HEK293 (cell line): ENCODE data around the gene SAPCD1.
A peak's percentile ranks its signal among the peaks of the same experiment; 100 is the strongest.

Source experiments
- GLIS1 ChIP-seq: fragments of 450-650 bp; formaldehyde crosslinking; IDR thresholded peaks from 2 replicates; pipeline ENCODE4 v1.5.1; 2016; ENCODE audit warnings: missing biosample characterization, missing genetic modification characterization
- HIC1 ChIP-seq: fragments of 450-650 bp; formaldehyde crosslinking; IDR thresholded peaks from 2 replicates; pipeline ENCODE4 v1.5.1; 2016; ENCODE audit warnings: missing biosample characterization, missing genetic modification characterization
- MYNN ChIP-seq: fragments of 450-650 bp; formaldehyde crosslinking; IDR thresholded peaks from 2 replicates; pipeline ENCODE4 v1.5.1; 2016; ENCODE audit warnings: missing biosample characterization, missing genetic modification characterization, borderline replicate concordance
- OSR2 ChIP-seq: fragments of 450-650 bp; formaldehyde crosslinking; IDR thresholded peaks from 2 replicates; pipeline ENCODE4 v1.5.1; 2016; ENCODE audit warnings: missing biosample characterization, missing genetic modification characterization
- REPIN1 ChIP-seq: fragments of 450-650 bp; formaldehyde crosslinking; IDR thresholded peaks from 2 replicates; pipeline ENCODE4 v1.5.1; 2017; ENCODE audit warnings: missing biosample characterization, missing genetic modification characterization, low read depth
- SALL2 ChIP-seq: fragments of 450-650 bp; formaldehyde crosslinking; IDR thresholded peaks from 2 replicates; pipeline ENCODE4 v1.5.0; 2017; ENCODE audit warnings: missing biosample characterization, mild to moderate bottlenecking, missing genetic modification characterization, borderline replicate concordance
- SP2 ChIP-seq: fragments of 450-650 bp; formaldehyde crosslinking; IDR thresholded peaks from 2 replicates; pipeline ENCODE4 v1.5.1; 2016; ENCODE audit warnings: missing biosample characterization, missing genetic modification characterization
- ZBTB6 ChIP-seq: fragments of 450-650 bp; formaldehyde crosslinking; IDR thresholded peaks from 2 replicates; pipeline ENCODE4 v1.5.1; 2017; ENCODE audit warnings: missing biosample characterization, missing genetic modification characterization
- ZFP37 ChIP-seq: fragments of 450-650 bp; formaldehyde crosslinking; IDR thresholded peaks from 2 replicates; pipeline ENCODE4 v1.5.1; 2016; ENCODE audit warnings: missing biosample characterization, missing genetic modification characterization
- ZNF112 ChIP-seq: fragments of 450-650 bp; formaldehyde crosslinking; IDR thresholded peaks from 2 replicates; pipeline ENCODE4 v1.5.0; 2017; ENCODE audit warnings: missing biosample characterization, missing genetic modification characterization
- ZNF16 ChIP-seq: fragments of 450-650 bp; formaldehyde crosslinking; IDR thresholded peaks from 2 replicates; pipeline ENCODE4 v1.5.1; 2016; ENCODE audit warnings: low read depth, missing biosample characterization, missing genetic modification characterization
- ZNF174 ChIP-seq: fragments of 450-650 bp; formaldehyde crosslinking; IDR thresholded peaks from 2 replicates; pipeline ENCODE4 v1.5.0; 2017; ENCODE audit warnings: missing biosample characterization, mild to moderate bottlenecking, missing genetic modification characterization
- ZNF248 ChIP-seq: fragments of 450-650 bp; formaldehyde crosslinking; IDR thresholded peaks from 2 replicates; pipeline ENCODE4 v1.5.1; 2017; ENCODE audit warnings: missing biosample characterization, missing genetic modification characterization
- ZNF302 ChIP-seq: fragments of 450-650 bp; formaldehyde crosslinking; IDR thresholded peaks from 2 replicates; pipeline ENCODE4 v1.5.1; 2016; ENCODE audit warnings: missing biosample characterization, missing genetic modification characterization, low read depth
- ZNF324 ChIP-seq: fragments of 450-650 bp; formaldehyde crosslinking; IDR thresholded peaks from 2 replicates; pipeline ENCODE4 v1.5.1; 2016; ENCODE audit warnings: missing biosample characterization, missing genetic modification characterization
- ZNF350 ChIP-seq: fragments of 450-650 bp; formaldehyde crosslinking; IDR thresholded peaks from 2 replicates; pipeline ENCODE4 v1.5.0; 2017; ENCODE audit warnings: missing biosample characterization, mild to moderate bottlenecking, missing genetic modification characterization
- ZNF366 ChIP-seq: fragments of 450-650 bp; formaldehyde crosslinking; conservative IDR thresholded peaks from 2 replicates; pipeline ENCODE4 v1.5.1; 2016; ENCODE audit warnings: missing biosample characterization, missing genetic modification characterization
- ZNF37A ChIP-seq: fragments of 450-650 bp; IDR thresholded peaks from 2 replicates; pipeline ENCODE4 v1.5.1; 2018; ENCODE audit warnings: missing biosample characterization, missing genetic modification characterization
- ZNF48 ChIP-seq: fragments of 450-650 bp; formaldehyde crosslinking; IDR thresholded peaks from 2 replicates; pipeline ENCODE4 v1.5.1; 2016; ENCODE audit warnings: missing biosample characterization, missing genetic modification characterization
- ZNF549 ChIP-seq: fragments of 450-650 bp; IDR thresholded peaks from 2 replicates; pipeline ENCODE4 v1.5.1; 2018; ENCODE audit warnings: missing biosample characterization, missing genetic modification characterization, mild to moderate bottlenecking, inconsistent platforms, moderate library complexity
- ZNF560 ChIP-seq: fragments of 450-650 bp; formaldehyde crosslinking; IDR thresholded peaks from 2 replicates; pipeline ENCODE4 v1.5.1; 2017; ENCODE audit warnings: missing biosample characterization, missing genetic modification characterization, borderline replicate concordance
- ZNF585B ChIP-seq: fragments of 450-650 bp; formaldehyde crosslinking; IDR thresholded peaks from 2 replicates; pipeline ENCODE4 v1.5.1; 2016; ENCODE audit warnings: missing biosample characterization, missing genetic modification characterization
- ZNF660 ChIP-seq: fragments of 450-650 bp; IDR thresholded peaks from 2 replicates; pipeline ENCODE4 v1.5.1; 2018; ENCODE audit warnings: missing biosample characterization, mild to moderate bottlenecking, missing genetic modification characterization
- ZNF701 ChIP-seq: fragments of 450-650 bp; formaldehyde crosslinking; IDR thresholded peaks from 2 replicates; pipeline ENCODE4 v1.5.1; 2016; ENCODE audit warnings: missing biosample characterization, missing genetic modification characterization
- ZNF830 ChIP-seq: fragments of 450-650 bp; IDR thresholded peaks from 2 replicates; pipeline ENCODE4 v1.5.0; 2018; ENCODE audit warnings: missing biosample characterization, missing genetic modification characterization, low read depth, mild to moderate bottlenecking, moderate library complexity
- ZNF837 ChIP-seq: fragments of 450-650 bp; formaldehyde crosslinking; IDR thresholded peaks from 2 replicates; pipeline ENCODE4 v1.5.1; 2016; ENCODE audit warnings: missing biosample characterization, missing genetic modification characterization
- ZNF843 ChIP-seq: fragments of 450-650 bp; formaldehyde crosslinking; IDR thresholded peaks from 2 replicates; pipeline ENCODE4 v1.5.1; 2016; ENCODE audit warnings: missing biosample characterization, missing genetic modification characterization
- ZSCAN16 ChIP-seq: fragments of 450-650 bp; formaldehyde crosslinking; IDR thresholded peaks from 2 replicates; pipeline ENCODE4 v1.5.1; 2016; ENCODE audit warnings: missing biosample characterization, missing genetic modification characterization
- TF ChIP-seq, protein P1 (sequence below): fragments of 450-650 bp; IDR thresholded peaks from 2 replicates; pipeline ENCODE4 v1.5.1; 2018; ENCODE audit warnings: missing biosample characterization, missing genetic modification characterization
- TF ChIP-seq, protein P2 (sequence below): fragments of 450-650 bp; formaldehyde crosslinking; IDR thresholded peaks from 2 replicates; pipeline ENCODE4 v1.5.1; 2016; ENCODE audit warnings: missing biosample characterization, missing genetic modification characterization
- TF ChIP-seq, protein P3 (sequence below): fragments of 450-650 bp; formaldehyde crosslinking; IDR thresholded peaks from 2 replicates; pipeline ENCODE4 v1.5.0; 2017; ENCODE audit warnings: missing biosample characterization, missing genetic modification characterization, borderline replicate concordance

Gene SAPCD1

GRCh38 chr6:31739639-31740396 lies 22.6 kb upstream of the SAPCD1 start, which contains the start of gene MSH5 (continued):
- no peak for TF ChIP-seq REPIN1 (tag by site-specific recombination)
- TF ChIP-seq GLIS1 (tag by site-specific recombination), result peak; percentile 75
- no peak for TF ChIP-seq ZNF48 (tag by site-specific recombination)
- no peak for TF ChIP-seq ZNF112 (tag by site-specific recombination)
- TF ChIP-seq ZSCAN16 (tag by site-specific recombination), result no peak
- no peak for TF ChIP-seq OSR2 (tag by site-specific recombination)
- no peak for TF ChIP-seq ZNF350
- TF ChIP-seq ZNF366 (tag by site-specific recombination), result peak; percentile 30; the same call in 1 of the 2 replicates
- no peak for TF ChIP-seq ZNF174 (tag by site-specific recombination)
- TF ChIP-seq HIC1 (tag by site-specific recombination), result 0 out of 2 replicates have a peak, but pooled peaks have one; percentile 13
- TF ChIP-seq ZNF248 (tag by site-specific recombination), result no peak
- TF ChIP-seq ZNF660 (tag by site-specific recombination), result peak; percentile 55; the same call in 1 of the 2 replicates
- no peak for TF ChIP-seq ZFP37 (tag by site-specific recombination)
- TF ChIP-seq ZNF549 (tag by site-specific recombination), result no peak
- TF ChIP-seq ZNF830 (tag by site-specific recombination), result no peak
- no peak for TF ChIP-seq ZNF560 (tag by site-specific recombination)
- TF ChIP-seq ZBTB6, result 0 out of 2 replicates have a peak, but pooled peaks have one; percentile 18
- no peak for TF ChIP-seq ZNF585B (tag by site-specific recombination)
- TF ChIP-seq ZNF324 (tag by site-specific recombination), result peak; percentile 74
- no peak for TF ChIP-seq SALL2
- TF ChIP-seq ZNF701 (tag by site-specific recombination), result no peak
- TF ChIP-seq, protein P1, sequence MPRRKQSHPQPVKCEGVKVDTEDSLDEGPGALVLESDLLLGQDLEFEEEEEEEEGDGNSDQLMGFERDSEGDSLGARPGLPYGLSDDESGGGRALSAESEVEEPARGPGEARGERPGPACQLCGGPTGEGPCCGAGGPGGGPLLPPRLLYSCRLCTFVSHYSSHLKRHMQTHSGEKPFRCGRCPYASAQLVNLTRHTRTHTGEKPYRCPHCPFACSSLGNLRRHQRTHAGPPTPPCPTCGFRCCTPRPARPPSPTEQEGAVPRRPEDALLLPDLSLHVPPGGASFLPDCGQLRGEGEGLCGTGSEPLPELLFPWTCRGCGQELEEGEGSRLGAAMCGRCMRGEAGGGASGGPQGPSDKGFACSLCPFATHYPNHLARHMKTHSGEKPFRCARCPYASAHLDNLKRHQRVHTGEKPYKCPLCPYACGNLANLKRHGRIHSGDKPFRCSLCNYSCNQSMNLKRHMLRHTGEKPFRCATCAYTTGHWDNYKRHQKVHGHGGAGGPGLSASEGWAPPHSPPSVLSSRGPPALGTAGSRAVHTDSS (tag by site-specific recombination), result peak; percentile 8; the same call in 1 of the 2 replicates
- TF ChIP-seq, protein P2, sequence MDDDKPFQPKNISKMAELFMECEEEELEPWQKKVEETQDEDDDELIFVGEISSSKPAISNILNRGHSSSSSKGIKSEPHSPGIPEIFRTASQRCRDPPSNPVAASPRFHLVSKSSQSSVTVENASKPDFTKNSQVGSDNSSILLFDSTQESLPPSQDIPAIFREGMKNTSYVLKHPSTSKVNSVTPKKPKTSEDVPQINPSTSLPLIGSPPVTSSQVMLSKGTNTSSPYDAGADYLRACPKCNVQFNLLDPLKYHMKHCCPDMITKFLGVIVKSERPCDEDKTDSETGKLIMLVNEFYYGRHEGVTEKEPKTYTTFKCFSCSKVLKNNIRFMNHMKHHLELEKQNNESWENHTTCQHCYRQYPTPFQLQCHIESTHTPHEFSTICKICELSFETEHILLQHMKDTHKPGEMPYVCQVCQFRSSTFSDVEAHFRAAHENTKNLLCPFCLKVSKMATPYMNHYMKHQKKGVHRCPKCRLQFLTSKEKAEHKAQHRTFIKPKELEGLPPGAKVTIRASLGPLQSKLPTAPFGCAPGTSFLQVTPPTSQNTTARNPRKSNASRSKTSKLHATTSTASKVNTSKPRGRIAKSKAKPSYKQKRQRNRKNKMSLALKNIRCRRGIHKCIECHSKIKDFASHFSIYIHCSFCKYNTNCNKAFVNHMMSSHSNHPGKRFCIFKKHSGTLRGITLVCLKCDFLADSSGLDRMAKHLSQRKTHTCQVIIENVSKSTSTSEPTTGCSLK, result no peak
- peak; percentile 59; the same call in 1 of the 2 replicates for TF ChIP-seq ZNF843 (tag by site-specific recombination)
- peak; percentile 99 for TF ChIP-seq SP2 (tag by site-specific recombination)
- no peak for TF ChIP-seq ZNF16 (tag by site-specific recombination)
- no peak for TF ChIP-seq ZNF837 (tag by site-specific recombination)
- no peak for TF ChIP-seq ZNF37A (tag by site-specific recombination)
- TF ChIP-seq ZNF302, result no peak
- no peak; the same call in 1 of the 2 replicates for TF ChIP-seq MYNN (tag by site-specific recombination)
- TF ChIP-seq, protein P3, sequence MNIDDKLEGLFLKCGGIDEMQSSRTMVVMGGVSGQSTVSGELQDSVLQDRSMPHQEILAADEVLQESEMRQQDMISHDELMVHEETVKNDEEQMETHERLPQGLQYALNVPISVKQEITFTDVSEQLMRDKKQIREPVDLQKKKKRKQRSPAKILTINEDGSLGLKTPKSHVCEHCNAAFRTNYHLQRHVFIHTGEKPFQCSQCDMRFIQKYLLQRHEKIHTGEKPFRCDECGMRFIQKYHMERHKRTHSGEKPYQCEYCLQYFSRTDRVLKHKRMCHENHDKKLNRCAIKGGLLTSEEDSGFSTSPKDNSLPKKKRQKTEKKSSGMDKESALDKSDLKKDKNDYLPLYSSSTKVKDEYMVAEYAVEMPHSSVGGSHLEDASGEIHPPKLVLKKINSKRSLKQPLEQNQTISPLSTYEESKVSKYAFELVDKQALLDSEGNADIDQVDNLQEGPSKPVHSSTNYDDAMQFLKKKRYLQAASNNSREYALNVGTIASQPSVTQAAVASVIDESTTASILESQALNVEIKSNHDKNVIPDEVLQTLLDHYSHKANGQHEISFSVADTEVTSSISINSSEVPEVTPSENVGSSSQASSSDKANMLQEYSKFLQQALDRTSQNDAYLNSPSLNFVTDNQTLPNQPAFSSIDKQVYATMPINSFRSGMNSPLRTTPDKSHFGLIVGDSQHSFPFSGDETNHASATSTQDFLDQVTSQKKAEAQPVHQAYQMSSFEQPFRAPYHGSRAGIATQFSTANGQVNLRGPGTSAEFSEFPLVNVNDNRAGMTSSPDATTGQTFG, result no peak
